ENCODE results near the gene ETDC.
"Not testable (repeated sequence)": the region's sequence is repeated elsewhere in the genome, so short reads cannot be mapped to it uniquely, and the experiment has no call there.

Gene ETDC

DNA sequence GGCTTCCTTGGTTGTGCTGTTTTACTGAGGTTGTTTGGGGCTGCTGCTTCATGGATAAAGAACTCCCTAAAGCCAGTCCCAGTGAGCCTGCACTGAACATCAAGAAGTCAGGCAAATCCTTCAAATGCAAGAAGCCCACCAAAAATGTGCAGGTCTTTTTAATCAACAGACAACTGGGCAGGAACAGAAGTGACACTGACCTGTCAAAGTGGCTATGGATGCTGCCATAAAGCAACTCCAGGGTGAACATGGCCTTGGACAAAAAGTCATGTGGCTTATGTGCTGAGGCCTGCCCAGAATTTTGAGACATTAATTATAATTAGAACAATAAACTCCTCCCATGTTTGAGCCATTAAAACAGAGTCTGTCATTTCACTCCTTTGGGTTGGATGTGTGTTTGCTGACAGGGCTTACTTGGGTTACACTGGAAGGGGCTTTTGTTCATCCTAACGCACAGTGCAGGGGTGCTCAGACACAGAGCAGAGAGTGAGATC is at the start of gene ETDC:
Gene ETDC, plus strand, starts transcription at position 51 of the 494 bp plus-strand sequence. Its CDS starts 0 bp downstream, at position 51.
- DNase-seq: no peak

GRCh38 chrX:135260976-135261375 is 48.3 kb upstream of the ETDC start:
- not testable (repeated sequence) for DNase-seq

GRCh38 chrX:135263376-135263775 is 45.9 kb upstream of the ETDC start:
- not testable (repeated sequence) for DNase-seq

DNA sequence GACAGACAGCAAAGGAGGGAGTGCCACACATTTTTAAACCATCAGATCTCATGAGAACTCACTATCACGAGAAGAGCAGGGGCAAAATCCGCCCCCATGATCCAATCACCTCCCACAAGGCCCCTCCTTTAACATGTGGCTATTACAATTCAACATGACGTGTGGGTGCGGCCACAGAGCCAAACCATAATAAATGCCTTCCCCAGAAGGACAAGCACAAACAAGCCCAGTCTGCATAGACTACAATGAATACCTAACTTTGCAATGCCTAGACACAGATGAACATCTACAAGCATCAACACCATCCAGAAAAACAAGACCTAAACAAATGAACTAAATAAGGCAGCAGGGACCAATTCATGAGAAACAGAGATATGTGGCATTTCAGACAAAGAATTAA is 45.1 kb upstream of the ETDC start:
- no peak for DNase-seq

GRCh38 chrX:135273162-135273561 is 36.1 kb upstream of the ETDC start:
- no peak for DNase-seq

- no peak for DNase-seq
These were observed 33.3 kb upstream of the ETDC start for GRCh38 chrX:135275973-135276372.

DNA sequence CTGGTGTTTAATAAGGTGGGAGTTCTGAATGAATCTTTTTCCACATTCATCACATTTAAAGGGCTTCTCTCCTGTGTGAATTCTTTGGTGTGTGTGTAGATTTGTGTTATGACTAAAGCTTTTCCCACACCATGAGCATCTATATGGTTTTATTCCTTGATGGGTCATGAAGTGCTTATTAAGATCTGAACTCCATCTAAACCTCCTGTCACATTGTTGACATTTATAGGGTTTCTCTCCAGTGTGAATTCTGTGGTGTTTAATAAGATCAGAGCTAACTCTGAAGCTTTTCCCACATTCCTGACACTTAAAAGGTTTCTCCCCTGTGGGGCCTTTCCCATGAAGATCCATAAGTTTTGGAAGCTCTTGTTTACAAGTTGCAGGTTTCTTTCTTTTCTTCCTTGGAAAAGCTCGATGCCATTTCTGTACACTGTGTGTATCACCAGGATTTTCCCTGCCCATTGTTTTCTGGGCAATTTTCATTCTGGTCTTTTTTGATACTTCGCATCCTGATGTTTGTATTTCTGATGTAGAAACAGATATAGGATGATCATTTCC is 21.9 kb upstream of the ETDC start:
- DNase-seq: no peak

DNA sequence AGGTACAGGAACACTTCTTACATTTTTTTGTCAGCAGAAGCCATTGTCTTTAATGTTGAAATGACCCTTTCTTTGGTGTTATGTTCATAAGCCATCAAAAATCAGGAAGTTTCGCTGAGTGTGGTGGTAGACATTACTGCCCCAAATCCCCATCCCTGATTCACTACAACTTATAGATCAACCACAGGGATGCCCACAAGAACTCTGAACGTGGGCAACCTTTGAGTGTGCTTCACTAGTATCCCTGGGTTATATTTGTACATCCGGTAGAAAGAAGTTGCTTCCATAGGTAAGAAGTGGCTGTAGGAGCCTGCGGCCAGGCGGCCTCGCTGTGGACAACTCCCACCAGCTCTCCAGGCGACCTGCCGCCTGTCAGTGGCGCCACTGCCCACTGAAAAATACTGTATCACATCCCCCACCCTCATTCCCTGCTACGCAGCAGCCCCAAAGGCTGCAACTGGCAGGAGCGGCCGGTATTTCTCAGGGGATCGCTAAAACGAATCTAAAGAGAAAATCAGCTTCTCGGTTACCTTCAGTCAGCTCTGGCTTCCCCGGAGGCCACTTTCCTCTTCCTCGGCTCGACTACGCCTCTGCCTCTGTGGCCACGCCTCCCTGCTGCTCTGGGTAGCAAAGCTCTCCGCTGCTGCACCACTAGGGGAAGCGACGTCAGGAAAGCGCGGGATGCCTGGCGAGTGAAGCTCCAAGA is 13.9 kb upstream of the ETDC start:
- no peak for DNase-seq

GRCh38 chrX:135295944-135296305 is 13.4 kb upstream of the ETDC start:
- DNase-seq: no peak

GRCh38 chrX:135302269-135302873 is 6.9 kb upstream of the ETDC start:
- no peak for DNase-seq

DNA sequence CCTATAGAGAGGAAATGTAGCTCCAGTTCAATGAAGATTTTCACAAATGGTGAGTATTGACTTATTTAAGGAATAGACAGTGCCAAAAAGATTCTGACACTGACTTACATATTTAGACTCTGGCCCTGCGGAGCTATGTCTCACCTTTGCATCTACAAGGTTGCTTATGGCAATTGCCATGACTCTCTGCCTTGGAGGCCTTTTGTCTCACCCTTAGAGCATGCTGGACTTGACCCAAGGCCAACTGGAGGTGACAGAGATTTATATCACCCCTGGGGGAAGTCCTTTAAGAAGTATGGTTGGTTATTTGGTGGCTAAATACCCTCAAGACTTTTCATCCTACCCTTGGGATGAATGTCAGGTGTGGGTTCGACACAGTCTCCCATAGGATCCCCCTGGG is 4.5 kb upstream of the ETDC start:
- no peak for DNase-seq

GRCh38 chrX:135307171-135307570 is 2.1 kb upstream of the ETDC start:
- no peak for DNase-seq

DNA sequence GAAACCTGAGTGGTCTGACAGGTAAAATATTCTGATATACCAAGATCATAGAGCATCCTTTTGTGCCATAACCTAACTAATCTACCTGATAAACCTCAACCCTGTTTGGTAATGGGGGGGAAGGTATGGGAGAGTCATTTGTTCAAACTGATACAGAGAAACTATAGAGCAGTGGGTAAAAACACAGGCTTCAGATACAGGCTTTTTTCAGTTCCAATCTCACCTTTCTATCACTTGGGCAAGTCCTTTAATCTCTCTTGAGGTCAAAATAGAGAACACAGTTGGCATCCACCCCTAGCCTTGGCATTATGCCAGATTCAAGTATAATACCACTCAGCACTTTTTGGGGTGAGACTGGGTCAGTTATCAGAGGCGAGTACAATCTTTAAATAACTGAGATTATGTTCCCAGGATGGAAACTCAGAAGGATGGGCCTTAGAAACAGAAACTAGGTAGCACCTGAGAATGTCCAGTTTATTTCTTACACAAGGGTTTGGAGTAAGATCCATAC is 880 bp upstream of the ETDC start:
- DNase-seq: no peak

DNA sequence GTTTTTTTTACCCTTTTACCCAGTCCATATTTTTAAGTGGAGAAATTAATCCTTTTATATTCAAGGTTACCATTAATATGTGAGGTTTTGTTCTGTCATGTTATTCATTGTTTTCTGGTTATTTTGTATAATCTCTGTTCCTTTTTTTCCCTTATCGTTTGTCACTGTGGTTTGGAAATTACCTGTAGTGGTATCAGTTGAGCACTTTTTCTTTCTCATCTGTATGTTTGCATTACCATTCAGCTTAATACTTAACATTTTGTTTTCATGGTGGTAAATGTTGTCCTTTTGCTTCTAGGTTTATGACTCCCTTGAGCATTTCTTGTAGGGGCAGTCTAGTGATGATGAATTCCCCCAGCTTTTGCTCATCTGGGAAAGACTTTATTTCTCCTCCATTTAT is 6.6 kb downstream of the ETDC start:
- no peak for DNase-seq

DNA sequence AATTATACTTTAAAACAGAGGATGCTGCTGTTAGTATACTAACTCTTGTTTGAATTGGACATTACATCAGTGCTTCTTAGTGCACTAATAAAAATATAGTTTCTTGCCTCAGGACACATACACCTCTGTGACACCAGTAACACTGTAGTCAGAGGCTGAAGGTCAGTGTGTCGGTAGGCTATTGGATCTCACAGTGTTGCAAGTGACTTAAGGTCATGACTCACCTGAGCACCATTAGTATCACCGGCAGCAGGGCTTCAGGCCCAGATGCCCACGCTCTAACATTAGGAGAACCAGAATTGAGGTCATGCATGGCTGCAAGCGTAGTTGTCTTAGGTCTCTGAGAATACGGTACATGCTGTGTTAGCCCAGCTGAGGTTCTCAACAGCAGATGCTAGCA is 15.2 kb downstream of the ETDC start:
- no peak for DNase-seq

- not testable (repeated sequence) for DNase-seq
These were observed 15.9 kb downstream of the ETDC start for GRCh38 chrX:135325036-135325818.

GRCh38 chrX:135327299-135327698 is 18.0 kb downstream of the ETDC start:
- no peak for DNase-seq

DNA sequence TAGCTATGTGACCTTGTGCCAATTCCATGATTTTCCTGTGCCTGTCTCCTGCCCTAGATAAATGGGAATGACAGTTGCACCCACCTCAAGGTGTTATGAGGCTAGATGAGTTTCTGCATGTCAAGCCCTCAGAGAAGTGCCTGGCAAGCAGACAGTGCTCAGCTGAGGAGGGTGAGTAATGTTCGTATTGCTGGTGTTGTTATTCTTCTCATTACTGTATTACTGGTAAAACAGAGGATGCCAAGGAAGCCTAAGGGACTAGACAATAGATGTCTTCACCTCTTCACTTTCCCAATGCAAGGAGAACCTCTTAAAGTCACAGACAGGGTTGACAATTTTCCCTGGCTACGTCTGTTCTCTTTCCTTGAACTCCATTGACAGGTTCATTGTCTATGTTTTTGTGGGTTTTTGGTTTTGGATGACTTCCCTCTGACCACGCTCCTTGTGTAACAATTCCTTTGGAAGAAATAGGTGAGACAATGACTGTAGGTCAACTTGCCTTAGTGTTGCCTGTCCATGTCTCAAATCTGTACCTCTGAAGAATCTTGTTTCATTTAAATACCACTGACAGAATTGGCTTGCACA is 19.2 kb downstream of the ETDC start:
- DNase-seq: no peak

GRCh38 chrX:135330706-135331105 is 21.4 kb downstream of the ETDC start:
- no peak for DNase-seq

- no peak for DNase-seq
These were observed 22.2 kb downstream of the ETDC start for GRCh38 chrX:135331525-135331924.

DNA sequence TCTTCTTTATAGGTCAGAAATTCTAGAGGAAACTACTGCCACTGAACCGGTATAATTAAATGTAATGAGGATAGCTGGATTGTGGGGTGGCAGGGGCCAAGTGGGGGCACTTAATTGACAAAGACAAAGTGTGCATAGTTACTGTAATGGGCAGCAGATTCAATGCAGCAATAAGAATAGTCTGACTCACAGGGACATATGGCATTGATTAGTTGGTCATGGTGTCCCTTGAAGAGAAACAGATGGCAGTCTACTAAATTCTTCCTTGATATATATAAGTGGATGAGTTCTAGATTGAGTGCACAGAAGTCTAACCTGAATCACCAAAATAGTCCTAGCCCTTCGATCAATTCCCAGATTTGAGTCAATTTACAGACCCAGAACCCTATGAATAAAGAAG is 31.6 kb downstream of the ETDC start:
- no peak for DNase-seq

- DNase-seq: peak; percentile 18
These were observed 35.9 kb downstream of the ETDC start for GRCh38 chrX:135345107-135345589.

GRCh38 chrX:135346975-135347374 is 37.7 kb downstream of the ETDC start:
- DNase-seq: no peak
